Lower lobe of right lung (tissue), 2 donors: Measurements from ENCODE around the gene ZMIZ1. TPM values are rescaled to one million over a fixed set of nuclear protein-coding genes. Genes with fewer than 3 reads are reported as not detected.

Experiments
- ATAC-seq, 2 donors: fragments of 200-7000 bp; cut with Tn5 transposase; one replicate each; pipeline ENCODE4 v1.9.1; 2020 to 2022; ENCODE audit warnings: mild to moderate bottlenecking in 2 of 2, moderate library complexity in 2 of 2
- DNase-seq: peaks from one replicate; pipeline ENCODE4 v3.0.0-alpha.2; 2020
- H3K27ac ChIP-seq: fragments of 200-600 bp; one replicate; pipeline ENCODE4 v1.8.0; 2022
- H3K27me3 ChIP-seq: fragments of 200-600 bp; one replicate; pipeline ENCODE4 v1.8.0; 2022; ENCODE audit warnings: low read depth
- H3K36me3 ChIP-seq: fragments of 200-600 bp; one replicate; pipeline ENCODE4 v1.8.0; 2022; ENCODE audit warnings: mild to moderate bottlenecking
- H3K4me1 ChIP-seq: fragments of 200-600 bp; one replicate; pipeline ENCODE4 v1.8.0; 2022
- H3K4me3 ChIP-seq: fragments of 200-600 bp; one replicate; pipeline ENCODE4 v1.8.0; 2022; ENCODE audit warnings: mild to moderate bottlenecking
- H3K9me3 ChIP-seq: fragments of 200-600 bp; one replicate; pipeline ENCODE4 v1.8.0; 2022
- intact Hi-C: fragments of 100-400 bp; cut with DNase I; formaldehyde crosslinking; loops from one replicate; pipeline ENCODE4 v1.11.0; 2022
- total RNA-seq: library from RNA; stranded (reverse); fragmentation: NEBNext Ultra II Directional; extraction: Animal tissue kit (Norgen Biotek cat#: 25700); gene quantifications from one replicate; pipeline ENCODE4 v1.2.1, GENCODE V29; 2021
- TF ChIP-seq, protein P1 (sequence below): fragments of 200-600 bp; IDR thresholded peaks from one replicate; pipeline ENCODE4 v1.8.0; 2022; ENCODE audit warnings: antibody characterized with exemption, mild to moderate bottlenecking
- donor health status: DM: no; HTN: yes; CAD: no; lungs with severe emphysema.

ZMIZ1 gene
- total RNA-seq, 1 donor from 2014 or later, result 102 TPM

DNA sequence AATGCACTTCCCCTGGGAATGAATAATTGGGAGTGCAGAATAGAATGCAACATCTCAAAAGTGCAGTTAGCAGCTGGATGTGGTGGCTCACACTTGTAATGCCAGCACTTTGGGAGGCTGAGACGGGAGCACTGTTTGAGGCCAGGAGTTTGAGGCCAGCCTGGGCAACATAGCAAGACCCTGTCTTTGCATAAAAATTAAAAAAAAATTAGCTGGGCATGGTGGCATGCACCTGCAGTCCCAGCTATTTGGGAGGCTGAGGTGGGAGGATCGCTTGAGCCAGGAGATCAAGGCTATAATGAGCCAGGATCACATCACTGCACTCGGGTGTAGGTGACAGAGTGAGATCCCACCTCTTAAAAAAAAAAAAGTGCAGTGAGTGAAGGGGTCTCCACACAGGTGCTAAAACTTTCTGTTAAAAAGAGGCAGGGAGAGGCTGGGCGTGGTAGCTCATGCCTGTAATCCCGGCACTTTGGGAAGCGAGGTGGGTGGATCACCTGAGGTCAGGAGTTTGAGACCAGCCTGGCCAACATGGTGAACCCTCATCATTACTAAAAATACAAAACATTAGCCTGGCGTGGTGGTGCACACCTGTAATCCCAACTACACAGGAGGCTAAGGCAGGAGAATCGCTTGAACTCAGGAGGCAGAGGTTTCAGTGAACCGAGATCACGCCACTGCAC lies 13.5 kb upstream of the ZMIZ1 start:
- TF ChIP-seq, protein P1, sequence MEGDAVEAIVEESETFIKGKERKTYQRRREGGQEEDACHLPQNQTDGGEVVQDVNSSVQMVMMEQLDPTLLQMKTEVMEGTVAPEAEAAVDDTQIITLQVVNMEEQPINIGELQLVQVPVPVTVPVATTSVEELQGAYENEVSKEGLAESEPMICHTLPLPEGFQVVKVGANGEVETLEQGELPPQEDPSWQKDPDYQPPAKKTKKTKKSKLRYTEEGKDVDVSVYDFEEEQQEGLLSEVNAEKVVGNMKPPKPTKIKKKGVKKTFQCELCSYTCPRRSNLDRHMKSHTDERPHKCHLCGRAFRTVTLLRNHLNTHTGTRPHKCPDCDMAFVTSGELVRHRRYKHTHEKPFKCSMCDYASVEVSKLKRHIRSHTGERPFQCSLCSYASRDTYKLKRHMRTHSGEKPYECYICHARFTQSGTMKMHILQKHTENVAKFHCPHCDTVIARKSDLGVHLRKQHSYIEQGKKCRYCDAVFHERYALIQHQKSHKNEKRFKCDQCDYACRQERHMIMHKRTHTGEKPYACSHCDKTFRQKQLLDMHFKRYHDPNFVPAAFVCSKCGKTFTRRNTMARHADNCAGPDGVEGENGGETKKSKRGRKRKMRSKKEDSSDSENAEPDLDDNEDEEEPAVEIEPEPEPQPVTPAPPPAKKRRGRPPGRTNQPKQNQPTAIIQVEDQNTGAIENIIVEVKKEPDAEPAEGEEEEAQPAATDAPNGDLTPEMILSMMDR, result no peak
- Histone ChIP-seq H3K4me3 (no peak overlapping the region), H3K4me1 (peaks cover 46% of the 10 kb centered on the region), H3K27me3 (no peaks in the 10 kb centered on the region), H3K9me3 (no peaks in the 10 kb centered on the region), H3K36me3 (no peaks in the 10 kb centered on the region), H3K27ac (no peak overlapping the region)
- intact Hi-C loops, result no loop called here
- ATAC-seq (no peak), DNase-seq (peak; percentile 9)

DNA sequence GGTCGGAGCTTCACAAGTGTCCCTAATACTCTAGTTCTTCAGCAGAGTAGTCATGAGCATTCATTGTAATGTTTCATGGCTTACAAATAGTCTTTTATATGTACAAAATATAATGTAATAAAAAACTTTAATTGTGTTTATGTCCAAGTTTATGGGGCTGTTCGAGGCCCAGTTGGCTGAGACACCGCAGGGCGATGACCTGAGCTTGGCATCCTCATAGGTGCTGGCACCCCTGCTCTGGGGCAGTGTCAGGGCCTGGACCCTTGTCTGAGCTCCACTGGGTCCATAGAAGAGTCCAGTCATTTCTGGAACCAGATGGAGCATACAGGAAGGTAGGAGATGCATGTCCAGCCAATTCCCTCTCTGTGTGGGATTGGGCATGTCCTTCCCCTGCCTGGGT lies 12.9 kb upstream of the ZMIZ1 start:
- TF ChIP-seq, protein P1, result no peak
- Histone ChIP-seq H3K9me3 (no peaks in the 10 kb centered on the region), H3K27ac (no peak overlapping the region), H3K27me3 (no peaks in the 10 kb centered on the region), H3K4me1 (peaks cover 45% of the 10 kb centered on the region), H3K4me3 (no peak overlapping the region), H3K36me3 (no peaks in the 10 kb centered on the region)
- DNase-seq, result peak; percentile 17
- intact Hi-C loops, result no loop called here
- no peak for ATAC-seq

DNA sequence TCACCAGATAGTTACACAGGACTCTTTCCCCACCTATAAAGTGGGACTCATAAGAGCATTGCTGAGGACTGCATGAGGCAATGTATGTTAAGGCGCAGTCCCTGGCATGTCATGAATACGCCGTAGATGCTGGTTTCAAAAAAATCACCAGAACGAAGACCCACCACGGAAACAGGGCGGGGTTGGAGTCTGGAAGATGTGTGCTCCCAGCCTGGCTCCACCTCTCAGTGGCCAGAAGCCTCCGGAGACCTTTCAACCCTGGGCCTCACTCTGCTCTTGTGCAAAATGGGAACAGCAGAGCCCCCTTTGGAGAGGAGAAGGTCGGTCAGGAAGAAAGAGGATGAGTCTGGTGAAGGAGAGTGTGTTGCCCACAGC lies 12.4 kb upstream of the ZMIZ1 start:
- H3K27me3 ChIP-seq, result no peaks in the 10 kb centered on the region
- ATAC-seq (no peak), DNase-seq (peak; percentile 14)
- no peak overlapping the region for H3K27ac ChIP-seq
- intact Hi-C loops, result no loop called here
- TF ChIP-seq, protein P1, result no peak
- H3K4me1 ChIP-seq, result peaks cover 46% of the 10 kb centered on the region
- no peaks in the 10 kb centered on the region for H3K9me3 ChIP-seq
- H3K36me3 ChIP-seq, result no peaks in the 10 kb centered on the region
- no peak overlapping the region for H3K4me3 ChIP-seq

DNA sequence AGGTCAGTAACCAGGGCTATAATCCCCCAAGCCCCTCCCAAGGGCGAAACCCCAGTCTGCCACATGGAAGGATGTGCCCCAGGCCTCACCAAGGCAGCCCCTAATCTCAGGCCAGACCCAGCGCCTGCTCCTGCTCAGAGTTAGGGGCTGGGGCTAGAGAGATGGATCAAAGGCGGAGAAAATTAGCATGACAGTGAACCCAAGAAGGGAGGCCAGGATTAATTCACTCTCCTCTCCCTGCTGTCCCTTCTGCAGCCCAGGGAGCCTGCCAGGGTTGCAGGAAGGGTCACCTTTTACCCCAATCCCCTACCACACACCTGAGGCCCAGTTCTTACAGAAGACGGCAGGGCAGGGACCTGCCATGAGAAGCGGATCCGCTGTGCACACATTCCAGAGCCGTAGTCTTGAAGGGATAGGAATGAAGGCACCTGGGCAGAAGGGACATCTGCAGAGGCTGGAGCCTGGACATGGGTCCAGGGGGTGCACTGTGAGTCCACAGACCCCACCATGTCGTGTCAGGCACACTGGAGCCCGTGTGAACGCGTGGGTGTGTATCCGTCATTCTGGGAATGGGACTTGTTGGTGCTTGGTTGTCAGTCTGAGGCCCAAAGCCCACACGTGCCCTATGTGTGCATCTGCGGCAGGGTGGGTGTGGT lies 11.9 kb upstream of the ZMIZ1 start:
- no peak for ATAC-seq
- TF ChIP-seq, protein P1, result no peak
- H3K4me3 ChIP-seq, result no peak overlapping the region
- no peaks in the 10 kb centered on the region for H3K36me3 ChIP-seq
- no peaks in the 10 kb centered on the region for H3K27me3 ChIP-seq
- H3K27ac ChIP-seq, result no peak overlapping the region
- H3K9me3 ChIP-seq, result no peaks in the 10 kb centered on the region
- DNase-seq, result peak; percentile 26
- H3K4me1 ChIP-seq, result peaks cover 44% of the 10 kb centered on the region
- intact Hi-C loops, result no loop called here

DNA sequence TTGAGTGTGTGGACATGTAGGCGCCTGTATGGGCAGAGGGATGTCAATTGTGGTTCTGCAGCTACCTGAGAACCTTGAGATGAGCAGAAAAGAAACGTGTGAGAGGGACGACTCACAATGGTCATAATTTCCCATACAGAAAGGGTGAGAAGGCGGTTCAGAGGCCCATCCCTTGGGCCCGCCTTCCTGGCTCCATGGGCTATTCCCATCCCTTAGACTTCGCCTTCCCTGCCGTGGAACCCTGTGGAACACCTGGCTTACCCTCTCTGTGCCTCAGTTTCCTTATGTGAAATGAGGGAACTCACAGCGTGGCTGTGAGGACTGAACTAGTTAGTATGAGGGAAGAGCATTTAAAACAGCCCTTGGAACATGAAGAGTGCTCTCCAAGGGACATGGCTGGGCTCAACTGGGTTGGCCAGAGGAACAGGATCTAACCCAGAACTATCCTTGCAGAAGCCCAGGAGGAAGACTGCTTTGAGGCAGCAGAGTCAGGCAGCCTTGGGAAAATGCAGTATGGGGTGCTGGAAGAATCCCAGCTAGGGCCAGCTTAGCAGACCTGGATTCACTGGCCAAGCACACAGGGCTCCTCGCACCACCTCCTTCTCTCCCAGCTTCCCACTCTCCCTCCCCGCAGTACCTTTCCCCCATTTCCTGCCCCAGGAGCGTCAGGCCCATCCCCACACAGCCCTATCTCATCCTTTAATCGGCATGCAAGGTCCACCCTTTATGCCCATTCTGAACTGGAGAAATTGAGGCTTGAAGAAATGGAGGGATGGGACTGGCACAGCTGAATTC lies 11.1 kb upstream of the ZMIZ1 start:
- DNase-seq (peak; percentile 23), ATAC-seq (no peak)
- H3K27ac ChIP-seq, result no peak overlapping the region
- peaks cover 37% of the 10 kb centered on the region for H3K4me1 ChIP-seq
- TF ChIP-seq, protein P1, result no peak
- H3K4me3 ChIP-seq, result no peak overlapping the region
- intact Hi-C loops, result no loop called here
- no peaks in the 10 kb centered on the region for H3K27me3 ChIP-seq
- H3K36me3 ChIP-seq, result no peaks in the 10 kb centered on the region
- H3K9me3 ChIP-seq, result no peaks in the 10 kb centered on the region
